Middle frontal gyrus (tissue), 1 donor: ENCODE results near the gene CAMKK2.
"Not testable (repeated sequence)": the region's sequence is repeated elsewhere in the genome, so short reads cannot be mapped to it uniquely, and the experiment has no call there.

ENCODE experiments used
- DNase-seq: peaks from one replicate; pipeline ENCODE4 v3.0.0-alpha.2; 2015; ENCODE audit warnings: low spot score; ENCODE audit errors: extremely low spot score

CAMKK2 gene

GRCh38 chr12:121226399-121226798, 70.1 kb downstream of the CAMKK2 start:
- DNase-seq, result no peak

- no peak for DNase-seq
These were observed 71.9 kb downstream of the CAMKK2 start for GRCh38 chr12:121224591-121224990.

DNA sequence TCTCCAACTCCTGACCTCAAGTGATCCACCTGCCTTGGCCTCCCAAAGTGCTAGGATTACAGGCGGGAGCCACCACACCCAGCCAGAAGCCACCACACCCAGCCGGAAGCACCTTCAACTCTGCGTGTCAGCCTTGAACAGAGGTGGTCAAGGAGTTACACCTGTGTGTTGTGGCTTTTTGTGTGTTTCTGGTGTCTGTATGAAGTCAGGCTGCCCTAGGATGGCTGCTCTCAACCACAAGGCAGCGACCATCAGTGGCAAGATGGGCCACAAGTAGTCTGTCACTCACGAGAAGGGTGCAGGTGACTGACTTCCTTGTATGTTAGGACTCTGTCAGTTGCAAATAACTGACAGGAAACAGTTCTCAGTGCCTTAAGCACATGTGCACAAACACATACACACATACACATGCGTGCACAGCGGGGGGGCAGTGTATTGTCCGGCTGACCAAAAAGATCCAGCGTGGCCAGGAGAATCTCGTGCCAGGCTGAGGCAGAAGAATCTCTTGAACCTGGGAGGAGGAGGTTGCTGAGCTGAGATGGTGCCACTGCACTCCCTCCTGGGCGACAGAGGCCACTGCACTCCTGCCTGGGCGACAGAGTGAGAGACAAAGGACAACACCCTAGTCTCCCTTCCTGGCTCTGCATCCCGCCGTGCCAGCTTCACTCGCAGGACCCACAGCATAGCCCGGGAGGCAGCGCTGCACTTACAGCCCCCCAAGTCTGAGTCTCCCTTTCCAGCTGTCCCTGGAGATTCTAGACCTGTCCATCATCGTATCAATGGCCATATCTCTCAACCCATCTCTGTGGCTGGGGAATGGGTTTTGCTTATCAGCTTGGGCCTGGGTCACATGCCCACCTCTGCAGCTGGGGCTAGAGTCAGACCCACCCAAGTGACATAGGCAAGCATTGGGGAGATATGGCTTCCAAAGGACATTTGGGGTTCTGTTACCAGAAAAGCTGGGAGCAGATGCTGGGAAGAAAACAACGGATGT, 72.9 kb downstream of the CAMKK2 start:
- no peak for DNase-seq

DNA sequence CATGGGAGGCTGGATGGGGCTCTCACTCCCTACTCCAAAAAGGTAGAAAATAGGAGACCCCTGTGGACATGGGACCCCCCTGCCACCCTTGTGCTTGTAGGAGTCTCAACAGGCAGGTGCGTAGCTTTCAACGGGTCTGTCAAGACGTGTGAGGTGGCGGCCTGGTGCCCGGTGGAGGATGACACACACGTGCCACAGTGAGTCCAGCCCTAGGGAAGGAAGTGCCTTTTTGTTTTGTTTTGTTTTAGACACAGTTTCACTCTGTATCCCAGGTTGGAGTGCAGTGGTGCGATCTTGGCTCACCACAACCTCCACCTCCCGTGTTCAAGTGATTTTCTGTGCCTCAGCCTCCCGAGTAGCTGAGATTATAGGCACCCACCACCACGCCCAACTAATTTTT, 73.7 kb downstream of the CAMKK2 start:
- DNase-seq, result no peak

DNA sequence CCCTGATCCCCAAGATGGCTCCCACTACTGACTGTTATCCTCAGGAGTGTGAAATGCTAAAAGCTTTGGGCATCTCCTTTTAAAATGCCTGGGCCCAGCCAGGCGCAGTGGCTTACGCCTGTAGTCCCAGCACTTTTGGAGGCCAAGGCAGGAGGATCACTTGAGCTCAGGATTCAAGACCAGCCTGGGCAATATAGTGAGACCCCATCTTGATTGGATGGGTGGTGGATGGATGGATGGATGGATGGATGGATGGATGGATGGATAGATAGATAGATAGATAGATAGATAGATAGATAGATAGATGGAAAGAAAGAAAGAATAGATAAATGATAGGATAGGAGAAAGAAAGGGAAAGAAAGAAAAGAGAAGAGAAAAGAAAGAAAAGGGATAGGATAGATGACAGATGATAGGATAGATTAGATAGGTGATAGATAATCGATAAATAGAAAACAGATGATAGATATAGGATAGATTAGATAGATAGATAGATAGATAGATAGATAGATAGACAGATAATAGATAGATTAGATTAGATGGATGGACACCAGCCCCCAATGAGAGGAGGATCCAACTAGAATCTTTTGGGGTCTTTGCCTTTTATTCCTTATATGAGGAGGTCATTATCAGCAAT, 77.0 kb downstream of the CAMKK2 start:
- no peak for DNase-seq

- no peak for DNase-seq
These were observed 77.7 kb downstream of the CAMKK2 start for GRCh38 chr12:121218588-121219352.

DNA sequence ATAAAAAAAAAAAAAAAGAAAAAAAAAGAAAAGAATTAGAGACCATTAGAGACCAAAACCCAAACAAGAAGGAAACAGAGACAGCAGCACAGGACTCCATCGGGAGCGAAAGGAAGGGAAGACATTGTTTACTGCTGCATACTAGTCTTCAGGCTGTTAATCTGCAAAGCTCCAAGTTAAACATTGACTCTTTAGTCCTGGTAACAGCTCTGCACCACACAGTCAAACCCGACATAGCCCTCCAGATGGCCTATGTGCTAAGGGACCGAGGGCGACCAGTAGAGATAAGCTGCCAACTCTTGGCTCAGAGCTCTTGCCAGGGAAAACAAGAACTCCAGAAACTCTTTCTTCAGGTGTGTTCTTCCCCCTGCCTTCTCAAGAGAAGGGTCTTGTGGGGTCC, 78.7 kb downstream of the CAMKK2 start:
- no peak for DNase-seq

DNA sequence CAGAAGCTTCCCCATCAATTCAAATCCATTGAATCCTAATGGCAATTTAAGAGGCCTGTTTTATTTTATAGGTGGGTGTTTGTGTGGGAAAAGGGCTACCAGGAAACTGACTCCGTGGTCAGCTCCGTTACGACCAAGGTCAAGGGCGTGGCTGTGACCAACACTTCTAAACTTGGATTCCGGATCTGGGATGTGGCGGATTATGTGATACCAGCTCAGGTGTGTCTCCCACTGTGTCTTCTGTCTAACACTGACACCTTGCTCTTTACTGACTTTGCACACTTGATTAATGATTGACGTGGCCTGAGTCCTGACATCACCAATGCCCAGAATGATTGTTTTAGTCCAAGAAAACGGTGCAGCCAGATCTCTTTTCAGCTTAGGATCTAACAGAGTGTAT, 79.4 kb downstream of the CAMKK2 start:
- DNase-seq, result no peak

- DNase-seq, result no peak
These were observed 80.4 kb downstream of the CAMKK2 start for GRCh38 chr12:121216102-121216501.

DNA sequence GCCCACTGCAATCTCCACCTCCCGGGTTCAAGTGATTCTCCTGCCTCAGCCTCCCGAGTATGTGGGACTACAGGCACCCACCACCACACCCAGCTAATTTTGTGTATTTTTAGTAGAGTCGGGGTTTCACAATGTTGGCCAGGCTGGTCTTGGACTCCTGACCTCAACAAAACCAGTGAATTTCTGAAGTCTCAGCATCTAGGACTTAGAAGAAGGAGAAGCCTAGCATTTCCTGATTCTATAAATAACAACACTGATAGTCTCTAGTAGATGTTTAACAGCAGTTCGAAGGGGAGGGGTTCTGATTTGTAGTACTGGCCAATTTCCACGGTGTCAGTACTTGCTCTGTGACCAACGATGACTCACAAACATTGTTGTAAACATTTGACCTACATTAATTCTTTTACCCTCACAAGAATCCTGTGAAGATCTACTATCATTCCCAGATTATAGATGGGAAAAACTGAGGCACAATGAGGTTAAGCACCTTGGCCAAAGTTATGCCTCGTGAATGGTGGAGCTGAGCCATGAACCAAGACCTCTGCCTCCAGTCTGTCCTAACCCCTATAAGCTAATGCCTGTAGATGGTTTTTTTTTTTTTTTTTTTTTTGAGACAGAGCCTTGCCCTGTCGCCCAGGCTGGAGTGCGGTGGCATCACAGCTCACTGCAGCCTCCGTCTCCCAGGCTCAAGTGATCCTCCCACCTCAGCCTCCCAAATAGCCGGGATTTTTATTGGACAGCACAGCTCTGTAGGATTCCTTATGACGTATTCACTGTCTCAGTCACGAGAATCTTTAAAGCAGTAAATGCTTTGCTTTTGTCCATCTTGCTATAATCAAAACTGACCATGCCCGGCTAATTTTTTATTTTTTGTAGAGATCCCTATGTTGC, 81.4 kb downstream of the CAMKK2 start:
- no peak for DNase-seq

GRCh38 chr12:121214166-121214777, 82.2 kb downstream of the CAMKK2 start:
- no peak for DNase-seq

GRCh38 chr12:121212875-121213274, 83.6 kb downstream of the CAMKK2 start:
- DNase-seq, result no peak

GRCh38 chr12:121209624-121210572, 86.6 kb downstream of the CAMKK2 start, which contains the start of gene P2RX4:
Gene P2RX4 (plus strand): TSS chr12:121210129. CDS start chr12:121210165, 36 bp downstream.
- peak; percentile 70 for DNase-seq

- no peak for DNase-seq
These were observed 87.3 kb downstream of the CAMKK2 start for GRCh38 chr12:121209221-121209620.

- not testable (repeated sequence) for DNase-seq
These were observed 87.9 kb downstream of the CAMKK2 start for GRCh38 chr12:121208571-121208970.

DNA sequence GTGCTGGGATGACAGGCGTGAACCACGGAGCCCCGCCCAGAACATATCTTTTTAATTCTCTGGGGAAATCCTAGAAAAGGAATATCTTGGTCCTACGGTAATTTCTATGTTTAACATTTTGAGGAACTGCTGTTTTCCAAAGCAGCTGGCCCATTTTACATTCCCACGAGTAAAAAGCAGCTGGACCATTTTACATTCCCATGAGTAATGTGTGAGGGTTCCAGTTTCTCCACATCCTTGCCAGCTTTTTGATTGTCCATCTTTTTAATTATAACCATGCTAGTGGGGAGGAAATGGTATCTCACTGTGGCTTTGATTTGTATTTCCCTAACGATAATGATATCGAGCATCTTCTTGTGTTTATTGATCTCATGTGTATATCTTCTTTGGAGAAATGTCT, 91.0 kb downstream of the CAMKK2 start:
- DNase-seq, result no peak

DNA sequence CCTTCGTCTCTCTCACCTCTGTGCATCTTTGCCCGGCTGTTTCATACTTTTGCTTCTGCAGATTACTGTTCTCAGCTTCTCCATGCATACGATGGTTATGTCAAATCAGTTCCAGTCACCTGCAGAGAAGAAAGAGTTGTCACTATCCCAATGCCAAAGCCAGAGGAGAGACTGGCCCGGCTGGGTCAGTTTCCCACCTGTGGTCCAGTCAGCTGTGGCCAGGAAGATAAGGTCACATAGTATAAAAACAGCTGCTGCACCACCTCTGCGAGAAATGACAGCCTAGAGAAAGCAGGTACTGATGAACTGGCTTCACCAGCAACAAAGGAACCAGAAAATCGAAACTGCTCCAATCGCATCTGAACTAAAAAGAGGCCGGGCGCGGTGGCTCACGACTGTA, 93.0 kb downstream of the CAMKK2 start:
- DNase-seq, result no peak

DNA sequence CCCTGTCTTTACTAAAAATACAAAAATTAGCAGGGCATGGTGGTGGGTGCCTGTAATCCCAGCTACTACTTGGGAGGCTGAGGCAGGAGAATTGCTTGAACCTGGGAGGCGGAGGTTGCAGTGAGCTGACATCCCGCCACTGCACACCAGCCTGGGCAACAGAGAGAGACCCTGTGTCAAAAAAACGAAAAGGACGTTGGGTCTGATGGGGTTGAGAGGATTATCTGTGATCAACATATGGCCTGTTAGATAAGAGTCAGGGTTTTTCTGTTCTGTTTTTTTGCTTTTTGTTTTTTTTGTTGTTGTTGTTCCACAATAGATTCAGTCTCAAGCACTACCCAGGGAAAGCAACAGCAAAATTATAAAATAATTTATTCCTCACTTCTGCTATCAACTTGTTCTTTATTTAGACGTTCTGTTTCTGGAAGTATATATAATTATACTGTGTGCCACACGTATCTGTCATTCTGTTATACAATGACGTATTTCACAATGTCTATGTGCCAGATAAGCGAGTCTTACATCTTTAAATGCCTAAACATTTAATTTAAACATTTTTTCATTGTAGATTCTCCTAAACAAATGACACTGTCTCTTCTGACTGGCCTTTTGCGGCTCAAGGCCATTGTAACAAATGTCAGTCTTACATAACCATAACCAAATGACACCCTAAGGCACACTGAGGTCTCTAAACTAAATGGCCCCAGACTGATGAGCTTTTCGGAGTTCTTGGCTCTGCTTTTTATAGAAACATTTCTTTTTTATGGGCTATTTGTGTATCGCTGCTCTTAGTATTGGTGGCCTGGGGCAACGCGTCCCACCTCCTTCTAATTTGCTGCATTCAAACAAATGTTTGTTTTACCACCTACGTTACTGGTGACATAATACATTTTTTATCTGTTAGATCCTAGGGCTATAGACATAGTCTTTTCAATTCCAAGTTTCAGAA, 93.8 kb downstream of the CAMKK2 start:
- DNase-seq, result no peak
